ENCODE results near the gene OTOG.

DNA sequence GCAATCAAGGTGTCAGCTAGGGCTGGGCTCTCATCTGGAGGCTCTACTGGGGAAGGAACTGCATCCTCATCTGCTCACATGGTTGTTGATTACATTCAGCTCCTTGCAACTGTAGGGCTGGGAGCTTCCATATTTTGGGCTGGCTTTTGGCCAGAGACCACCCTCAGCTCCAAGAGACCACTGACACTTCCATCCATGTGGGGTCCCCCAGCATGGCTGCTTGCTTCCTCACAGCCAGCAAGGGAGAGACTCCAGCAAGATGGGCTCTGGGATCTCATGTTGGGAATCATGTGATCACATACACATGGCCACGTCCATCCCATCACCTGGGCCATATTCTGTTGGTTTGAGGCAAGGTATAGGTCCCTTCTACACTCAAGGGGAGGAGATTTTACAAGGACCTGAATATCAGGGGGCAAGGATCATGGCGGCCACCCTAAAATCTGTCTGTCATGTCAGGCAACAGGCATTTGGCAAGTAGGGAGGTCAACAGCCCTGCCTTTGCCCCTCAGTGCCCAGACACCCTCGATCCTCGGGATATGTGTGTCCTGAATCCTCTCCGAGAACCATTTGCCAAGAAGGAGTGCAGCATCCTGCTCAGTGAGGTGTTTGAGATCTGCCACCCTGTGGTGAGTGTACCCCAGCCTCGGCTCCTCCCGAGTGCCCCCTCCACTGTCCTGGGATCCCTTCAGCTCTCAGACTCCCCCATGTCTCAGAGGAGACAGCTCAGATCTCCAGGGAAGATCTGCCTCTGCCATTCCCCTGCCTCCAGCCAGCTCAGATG lies 48.7 kb downstream of the OTOG start:
- TF ChIP-seq, protein P1, sequence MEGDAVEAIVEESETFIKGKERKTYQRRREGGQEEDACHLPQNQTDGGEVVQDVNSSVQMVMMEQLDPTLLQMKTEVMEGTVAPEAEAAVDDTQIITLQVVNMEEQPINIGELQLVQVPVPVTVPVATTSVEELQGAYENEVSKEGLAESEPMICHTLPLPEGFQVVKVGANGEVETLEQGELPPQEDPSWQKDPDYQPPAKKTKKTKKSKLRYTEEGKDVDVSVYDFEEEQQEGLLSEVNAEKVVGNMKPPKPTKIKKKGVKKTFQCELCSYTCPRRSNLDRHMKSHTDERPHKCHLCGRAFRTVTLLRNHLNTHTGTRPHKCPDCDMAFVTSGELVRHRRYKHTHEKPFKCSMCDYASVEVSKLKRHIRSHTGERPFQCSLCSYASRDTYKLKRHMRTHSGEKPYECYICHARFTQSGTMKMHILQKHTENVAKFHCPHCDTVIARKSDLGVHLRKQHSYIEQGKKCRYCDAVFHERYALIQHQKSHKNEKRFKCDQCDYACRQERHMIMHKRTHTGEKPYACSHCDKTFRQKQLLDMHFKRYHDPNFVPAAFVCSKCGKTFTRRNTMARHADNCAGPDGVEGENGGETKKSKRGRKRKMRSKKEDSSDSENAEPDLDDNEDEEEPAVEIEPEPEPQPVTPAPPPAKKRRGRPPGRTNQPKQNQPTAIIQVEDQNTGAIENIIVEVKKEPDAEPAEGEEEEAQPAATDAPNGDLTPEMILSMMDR (IDR thresholded peaks at IDR 0.05; ENCODE audit: insufficient read depth, low read length): no peak
- TF ChIP-seq, protein P2, sequence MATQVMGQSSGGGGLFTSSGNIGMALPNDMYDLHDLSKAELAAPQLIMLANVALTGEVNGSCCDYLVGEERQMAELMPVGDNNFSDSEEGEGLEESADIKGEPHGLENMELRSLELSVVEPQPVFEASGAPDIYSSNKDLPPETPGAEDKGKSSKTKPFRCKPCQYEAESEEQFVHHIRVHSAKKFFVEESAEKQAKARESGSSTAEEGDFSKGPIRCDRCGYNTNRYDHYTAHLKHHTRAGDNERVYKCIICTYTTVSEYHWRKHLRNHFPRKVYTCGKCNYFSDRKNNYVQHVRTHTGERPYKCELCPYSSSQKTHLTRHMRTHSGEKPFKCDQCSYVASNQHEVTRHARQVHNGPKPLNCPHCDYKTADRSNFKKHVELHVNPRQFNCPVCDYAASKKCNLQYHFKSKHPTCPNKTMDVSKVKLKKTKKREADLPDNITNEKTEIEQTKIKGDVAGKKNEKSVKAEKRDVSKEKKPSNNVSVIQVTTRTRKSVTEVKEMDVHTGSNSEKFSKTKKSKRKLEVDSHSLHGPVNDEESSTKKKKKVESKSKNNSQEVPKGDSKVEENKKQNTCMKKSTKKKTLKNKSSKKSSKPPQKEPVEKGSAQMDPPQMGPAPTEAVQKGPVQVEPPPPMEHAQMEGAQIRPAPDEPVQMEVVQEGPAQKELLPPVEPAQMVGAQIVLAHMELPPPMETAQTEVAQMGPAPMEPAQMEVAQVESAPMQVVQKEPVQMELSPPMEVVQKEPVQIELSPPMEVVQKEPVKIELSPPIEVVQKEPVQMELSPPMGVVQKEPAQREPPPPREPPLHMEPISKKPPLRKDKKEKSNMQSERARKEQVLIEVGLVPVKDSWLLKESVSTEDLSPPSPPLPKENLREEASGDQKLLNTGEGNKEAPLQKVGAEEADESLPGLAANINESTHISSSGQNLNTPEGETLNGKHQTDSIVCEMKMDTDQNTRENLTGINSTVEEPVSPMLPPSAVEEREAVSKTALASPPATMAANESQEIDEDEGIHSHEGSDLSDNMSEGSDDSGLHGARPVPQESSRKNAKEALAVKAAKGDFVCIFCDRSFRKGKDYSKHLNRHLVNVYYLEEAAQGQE (IDR thresholded peaks at IDR 0.05; ENCODE audit: insufficient replicate concordance, low read depth): no peak
- no peak for TF ChIP-seq SPI1 (IDR thresholded peaks at IDR 0.05; ENCODE audit: borderline replicate concordance, low read depth)
- no peak for TF ChIP-seq POLR2AphosphoS5 (IDR thresholded peaks at IDR 0.05; ENCODE audit: low read depth)
- TF ChIP-seq GABPA (IDR thresholded peaks at IDR 0.05; ENCODE audit: low read depth): no peak

All from HL-60 (cell line).